Smooth muscle cell of trachea (primary cell): Measurements from ENCODE around the gene PURB. TPM values are rescaled to one million over a fixed set of nuclear protein-coding genes. Genes with fewer than 3 reads are reported as not detected.

Experiments used
- total RNA-seq: library from RNA; depleted of rRNA; stranded (reverse); fragments of >200 nt; gene quantifications from 2 replicates; pipeline ENCODE4 v1.2.1, GENCODE V29; 2014

Gene PURB
- 13.2 and 19.1 TPM in 2 replicates for total RNA-seq

DNA sequence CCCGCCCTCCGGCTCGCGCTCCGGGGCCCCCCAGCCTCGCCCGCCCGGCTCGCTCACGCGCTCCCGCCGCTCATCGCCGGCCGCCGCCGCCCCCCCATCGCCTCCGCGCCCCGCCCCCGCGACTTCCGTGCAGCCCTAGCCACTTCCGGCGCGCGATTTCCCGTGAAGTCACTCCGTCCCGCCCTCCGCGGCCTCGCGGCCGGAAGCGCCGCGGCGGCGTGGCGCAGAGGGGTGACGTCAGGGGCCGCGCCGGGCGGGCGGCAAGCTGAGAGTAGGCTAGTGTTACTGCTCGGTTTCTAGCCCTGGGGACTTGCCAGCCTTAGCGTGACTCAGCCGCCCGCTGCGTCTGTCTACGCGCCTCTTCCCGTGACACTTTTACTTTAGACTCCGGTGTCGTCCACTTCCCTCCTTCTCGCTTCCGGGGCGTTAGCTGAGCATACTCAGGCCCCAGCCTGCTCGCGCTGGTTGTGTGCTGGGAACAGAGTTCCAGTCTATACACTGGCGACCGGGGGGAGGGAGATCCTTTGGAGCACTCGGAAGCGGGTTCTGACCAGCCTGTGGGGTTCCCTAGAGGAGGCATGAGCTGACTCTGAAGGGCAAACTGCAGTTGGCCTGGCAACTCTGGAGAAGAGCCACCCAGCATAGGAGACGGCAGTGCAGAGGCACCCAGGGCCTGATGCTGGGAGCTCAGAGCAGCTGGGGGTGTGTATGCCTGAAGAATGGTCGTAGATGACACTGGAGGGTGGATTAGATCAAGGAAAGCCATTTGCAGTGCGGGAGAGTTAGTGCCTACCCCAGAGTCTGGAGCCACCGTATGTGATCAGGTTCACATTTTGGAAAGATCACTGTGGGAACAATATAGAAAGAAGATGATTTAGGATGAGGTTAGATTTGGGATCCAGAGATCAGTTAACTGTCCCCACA is at the start of gene PURB:
Gene PURB, minus strand, starts transcription at position 137 of the 924 bp plus-strand sequence. CDS start 182 bp downstream, outside the sequence.

DNA sequence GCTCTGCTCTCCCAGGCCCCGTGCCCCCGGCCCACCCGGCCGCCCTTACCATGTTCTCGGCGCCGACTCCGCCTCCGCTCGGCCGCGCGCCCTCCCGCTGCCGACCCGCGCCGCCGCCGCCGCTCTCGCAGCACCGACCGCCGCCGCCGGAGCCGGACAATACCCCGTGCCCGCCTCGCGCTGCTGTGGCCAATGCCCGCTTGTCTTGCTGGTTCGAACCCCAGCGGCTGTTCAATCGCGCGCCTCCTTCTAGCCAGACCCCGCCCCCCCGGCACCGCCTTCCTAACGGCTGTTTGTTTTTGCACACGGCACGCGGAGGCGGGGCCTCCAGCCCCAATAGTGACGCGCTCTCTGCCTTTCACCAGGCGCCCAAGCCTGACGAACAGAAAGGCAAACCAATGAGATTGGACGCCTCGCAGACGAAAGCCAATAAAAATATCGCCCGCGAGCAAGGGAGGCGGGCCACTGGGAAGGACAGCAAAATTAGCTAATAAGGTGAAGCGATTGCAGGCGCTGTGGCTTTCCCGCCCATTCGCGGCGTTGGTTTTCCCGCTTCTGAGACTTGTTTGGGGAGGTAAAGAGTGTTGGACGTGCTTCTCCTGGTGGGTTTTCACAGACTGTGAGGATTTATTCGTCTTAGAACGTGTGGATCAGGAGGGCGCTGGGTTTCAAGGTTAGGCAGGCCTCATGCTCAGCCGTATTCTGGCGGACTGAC is 37.3 kb downstream of the PURB start, which contains the start of gene H2AZ2:
Gene H2AZ2, minus strand, starts transcription at position 168 of the 715 bp plus-strand sequence. Its CDS starts 116 bp downstream, at position 52.

Other genes with a start within 250 kb of the PURB start
- gene ZMIZ2, start 136.7 kb downstream of the PURB start, total RNA-seq, result 11.2 and 13.5 TPM in 2 replicates
- 1,977 and 3,680 TPM in 2 replicates for gene PPIA, start 88.8 kb downstream of the PURB start, total RNA-seq
- gene H2AZ2, start 37.4 kb downstream of the PURB start, total RNA-seq, result 136 and 290 TPM in 2 replicates
- gene MYO1G, start 93.5 kb upstream of the PURB start, total RNA-seq, result under 0.01 TPM in 1 of 2 replicates, not detected in the other
- 57.2 and 62.2 TPM in 2 replicates for gene CCM2, start 114.7 kb upstream of the PURB start, total RNA-seq
- gene NACAD, start 203.4 kb upstream of the PURB start, total RNA-seq, result 5.0 and 5.1 TPM in 2 replicates
- 54.0 and 73.3 TPM in 2 replicates for gene TBRG4, start 226.2 kb upstream of the PURB start, total RNA-seq